Ammon's horn (tissue), 1 donor: ENCODE measurements around the gene CELSR1.
"Not testable (repeated sequence)": the region's sequence is repeated elsewhere in the genome, so short reads cannot be mapped to it uniquely, and the experiment has no call there.

Experiments
- DNase-seq: peaks from one replicate; pipeline ENCODE4 v3.0.0-alpha.2; 2016; ENCODE audit warnings: low spot score

CELSR1 gene

DNA sequence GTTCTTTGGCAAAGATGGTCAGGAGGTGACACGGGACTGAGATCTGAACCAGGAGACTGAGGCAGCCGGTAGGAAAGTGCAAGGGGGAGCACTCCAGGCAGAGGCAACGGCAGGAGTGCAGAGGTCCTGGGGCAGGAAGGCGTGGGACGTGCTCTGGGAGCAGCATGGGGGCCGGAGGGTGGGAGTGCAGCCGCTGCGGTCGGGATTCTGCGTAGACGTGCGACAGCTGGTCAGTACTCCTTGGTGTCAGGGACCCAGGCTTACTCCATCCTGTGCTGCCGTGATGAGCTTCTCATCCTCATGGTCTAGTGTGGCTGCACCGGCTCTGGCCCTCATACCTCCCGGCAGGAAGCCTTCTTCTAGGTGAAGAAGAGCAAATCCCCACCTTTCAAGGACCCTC is 218.8 kb downstream of the CELSR1 start:
- no peak for DNase-seq

DNA sequence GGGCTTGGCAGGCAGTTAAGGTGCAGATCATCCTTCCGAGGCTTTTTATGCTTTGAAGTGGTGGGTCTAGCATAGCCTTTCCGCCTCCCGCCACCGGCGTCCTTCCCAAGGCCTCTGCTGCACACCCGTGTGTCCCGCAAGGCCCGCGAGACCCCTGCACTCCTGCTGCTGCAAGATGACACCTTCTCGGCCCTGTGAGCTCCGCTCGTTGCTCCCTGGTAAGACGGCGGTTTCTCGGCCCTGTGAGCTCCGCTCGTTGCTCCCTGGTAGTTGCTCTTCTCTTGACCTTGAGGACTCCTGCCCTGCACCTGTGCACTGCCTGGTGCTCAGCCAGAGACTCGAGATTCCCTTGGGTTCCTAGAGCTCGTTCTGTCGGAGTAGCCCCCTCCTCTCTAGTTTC is 219.8 kb downstream of the CELSR1 start:
- no peak for DNase-seq

DNA sequence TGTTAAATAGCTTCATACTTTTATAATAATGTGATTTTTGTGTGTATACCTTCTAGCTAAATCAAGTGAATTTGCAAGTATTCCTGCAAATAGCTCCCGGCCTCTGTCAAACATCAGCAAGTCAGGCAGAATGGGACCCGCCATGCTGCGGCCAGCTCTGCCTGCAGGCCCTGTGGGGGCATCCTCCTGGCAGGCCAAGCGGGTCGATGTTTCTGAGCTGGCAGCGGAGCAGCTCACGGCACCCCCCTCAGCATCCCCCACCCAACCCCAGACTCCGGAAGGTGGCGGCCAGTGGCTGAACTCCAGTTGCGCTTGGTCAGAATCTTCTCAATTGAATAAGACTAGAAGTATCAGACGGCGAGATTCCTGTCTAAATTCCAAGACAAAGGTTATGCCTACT is 221.4 kb downstream of the CELSR1 start:
- no peak for DNase-seq

DNA sequence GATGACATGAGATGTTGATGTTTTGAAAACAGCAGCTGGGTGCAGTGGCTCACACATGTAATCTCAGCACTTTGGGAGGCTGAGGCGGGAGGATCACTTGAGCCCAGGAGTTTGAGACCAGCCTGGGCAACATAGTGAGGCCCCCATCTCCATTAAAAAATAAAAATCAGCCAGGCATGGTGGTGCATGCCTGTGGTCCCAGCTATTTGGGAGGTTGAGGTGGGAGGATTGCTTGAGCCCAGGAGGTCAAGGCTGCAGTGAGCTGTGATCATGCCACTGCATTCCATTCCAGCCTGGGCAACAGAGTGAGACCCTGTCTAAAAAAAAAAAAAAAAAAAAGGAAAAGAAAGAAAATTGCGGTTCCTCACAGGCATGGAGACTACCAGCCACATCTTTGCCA is 224.6 kb downstream of the CELSR1 start:
- not testable (repeated sequence) for DNase-seq

DNA sequence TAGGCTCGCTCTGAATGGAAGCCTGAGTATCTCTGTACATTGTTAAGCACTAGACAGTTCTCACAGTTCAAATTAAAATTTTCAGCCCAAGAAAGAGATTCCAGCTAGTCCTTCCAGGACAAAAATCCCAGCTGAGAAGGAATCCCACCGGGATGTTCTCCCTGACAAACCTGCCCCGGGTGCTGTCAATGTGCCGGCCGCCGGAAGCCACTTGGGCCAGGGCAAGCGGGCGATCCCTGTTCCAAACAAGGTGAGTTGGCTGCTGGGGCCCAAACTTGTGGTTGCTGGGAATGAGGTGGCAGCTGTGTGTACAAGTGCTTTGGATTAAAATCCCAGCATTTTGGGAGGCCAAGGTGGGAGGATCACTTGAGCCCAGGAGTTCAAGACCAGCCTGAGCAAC is 225.4 kb downstream of the CELSR1 start:
- DNase-seq, result no peak
